Measurements from ENCODE around the gene CREBBP.

- TF ChIP-seq CTCF (IDR thresholded peaks at IDR 0.05) (no peak), EP300 (IDR thresholded peaks at IDR 0.05) (no peak), POLR2AphosphoS5 (IDR thresholded peaks at IDR 0.05) (no peak), POLR2A (IDR thresholded peaks at IDR 0.05) (no peak)
These were observed 150.1 kb downstream of the CREBBP start for GRCh38 chr16:3730161-3731125.

Measured in upper lobe of left lung (tissue), 4 donors.